LoVo (cell line): ENCODE data around the gene GRIP1.

Source experiments
- DNase-seq: peaks from one replicate; pipeline ENCODE4 v3.0.0-alpha.2; 2016; ENCODE audit warnings: low spot score

GRIP1 gene

GRCh38 chr12:66600903-66601302 is 78.0 kb downstream of the GRIP1 start:
- no peak for DNase-seq

- no peak for DNase-seq
Observed at GRCh38 chr12:66599816-66600215, 79.1 kb downstream of the GRIP1 start.

DNA sequence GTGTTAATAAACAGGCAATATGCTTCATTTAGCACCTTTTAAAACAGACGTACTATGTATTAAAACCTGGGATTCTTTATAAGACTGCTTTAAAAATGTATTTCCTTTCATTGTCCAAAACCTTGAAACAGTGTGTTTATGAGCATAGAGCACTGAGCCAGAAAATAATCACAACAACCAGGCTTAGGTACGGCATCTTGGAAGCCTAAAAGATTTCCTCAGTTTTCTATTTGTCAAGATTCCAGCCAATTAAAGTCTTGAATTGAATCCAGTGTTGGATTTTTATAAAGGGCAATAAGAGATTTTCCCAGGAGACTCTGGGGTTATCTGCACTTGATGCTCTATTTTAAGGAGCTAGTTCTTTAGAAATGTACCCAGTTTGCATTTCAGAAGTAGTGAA is 80.3 kb downstream of the GRIP1 start:
- DNase-seq, result no peak

- DNase-seq, result no peak
Observed at GRCh38 chr12:66598079-66598478, 80.8 kb downstream of the GRIP1 start.

DNA sequence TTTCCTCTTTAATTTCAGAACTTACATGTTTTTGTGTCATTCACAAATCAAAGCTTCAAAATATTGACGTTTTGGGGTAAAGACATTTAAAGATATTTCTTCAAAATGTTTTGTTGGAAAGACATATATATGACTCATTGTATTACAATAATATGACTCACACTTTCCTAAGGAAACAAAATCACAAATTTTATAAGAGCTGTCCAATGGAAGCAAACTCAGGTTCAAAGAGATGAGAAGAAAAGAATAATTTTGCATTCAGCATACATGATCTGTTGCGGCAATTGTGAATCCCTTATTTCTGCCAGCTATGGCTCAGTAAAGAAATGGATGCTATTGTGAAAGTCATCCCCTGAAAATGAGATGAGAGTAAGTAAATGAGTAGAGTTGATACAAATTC is 82.7 kb downstream of the GRIP1 start:
- DNase-seq, result no peak

DNA sequence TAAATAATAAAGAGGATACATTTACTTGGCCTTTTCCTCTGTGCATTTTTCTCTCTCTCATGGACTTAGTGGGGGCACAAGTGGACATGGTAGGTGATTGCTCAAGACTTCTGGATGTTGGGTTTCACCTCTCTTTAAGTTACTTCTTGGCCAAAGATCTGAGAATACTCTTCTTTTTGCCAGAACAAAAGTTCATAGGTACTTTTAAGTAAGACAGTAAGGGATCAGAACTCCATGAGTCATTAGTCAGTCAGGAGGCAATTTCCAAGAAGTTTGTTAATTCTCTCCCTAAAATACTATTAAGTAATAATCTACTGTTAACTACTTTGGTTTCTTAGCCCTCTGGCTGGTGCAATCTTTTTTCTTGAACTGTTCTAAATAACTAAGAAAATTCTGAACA is 84.2 kb downstream of the GRIP1 start:
- no peak for DNase-seq

- DNase-seq, result no peak
Observed at GRCh38 chr12:66590275-66590985, 88.4 kb downstream of the GRIP1 start.

DNA sequence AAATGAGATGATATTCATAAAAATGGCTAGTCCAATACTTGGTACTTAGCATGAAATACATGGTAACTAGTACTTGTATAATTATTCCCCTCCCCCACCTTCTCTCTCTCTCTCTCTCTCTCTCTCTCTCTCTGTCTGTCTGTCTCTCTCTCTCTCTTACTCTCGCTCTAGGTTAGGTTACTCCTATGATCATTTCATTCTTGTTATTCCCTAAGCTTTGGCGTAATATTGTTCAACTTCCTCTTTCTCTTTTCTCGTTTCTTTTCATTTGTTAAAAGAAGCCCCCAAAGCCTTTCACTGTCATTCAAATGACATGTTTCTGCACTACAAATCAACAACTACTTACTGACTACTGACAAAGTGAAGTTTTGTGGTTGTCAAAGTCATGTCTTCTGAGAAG is 89.8 kb downstream of the GRIP1 start:
- DNase-seq, result no peak

DNA sequence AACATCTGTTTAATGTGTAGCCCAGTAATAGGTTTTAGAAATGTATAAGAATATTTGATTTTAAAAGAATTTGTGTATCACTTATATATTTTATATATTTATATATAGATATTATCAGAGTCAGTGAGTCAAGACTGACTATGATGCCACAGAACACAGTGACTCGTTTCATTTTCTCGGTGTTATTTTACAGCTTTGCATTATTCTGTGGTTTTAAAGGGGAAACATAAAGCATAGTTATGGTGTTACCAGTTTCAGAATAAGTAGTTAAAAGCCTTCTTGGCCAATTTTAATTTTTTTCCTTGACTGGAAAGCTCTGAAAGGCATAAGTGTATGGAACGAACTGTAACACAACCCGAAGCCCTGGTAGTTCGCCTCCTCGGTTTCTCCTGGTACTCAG is 91.0 kb downstream of the GRIP1 start:
- DNase-seq, result no peak

- no peak for DNase-seq
Observed at GRCh38 chr12:66584673-66585072, 94.2 kb downstream of the GRIP1 start.

DNA sequence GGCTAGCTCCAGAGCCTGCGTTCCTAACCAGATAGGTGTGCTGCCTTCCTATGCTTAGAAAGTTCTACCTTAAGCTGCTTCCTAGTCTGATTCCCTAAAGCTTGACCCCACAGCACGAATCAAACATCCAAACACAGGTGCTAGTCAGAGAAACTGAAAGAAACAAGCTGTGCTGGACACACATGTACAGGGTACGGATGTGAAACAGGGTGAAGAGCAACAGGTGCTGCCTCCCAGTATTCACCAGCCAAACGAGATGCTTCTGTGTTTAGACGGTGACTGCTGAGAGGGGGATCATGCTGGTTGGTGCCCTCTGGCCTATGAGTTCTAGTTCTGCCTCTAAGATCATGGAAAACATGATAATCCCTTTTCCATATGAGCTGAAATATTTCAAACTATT is 105.3 kb downstream of the GRIP1 start:
- DNase-seq, result no peak

DNA sequence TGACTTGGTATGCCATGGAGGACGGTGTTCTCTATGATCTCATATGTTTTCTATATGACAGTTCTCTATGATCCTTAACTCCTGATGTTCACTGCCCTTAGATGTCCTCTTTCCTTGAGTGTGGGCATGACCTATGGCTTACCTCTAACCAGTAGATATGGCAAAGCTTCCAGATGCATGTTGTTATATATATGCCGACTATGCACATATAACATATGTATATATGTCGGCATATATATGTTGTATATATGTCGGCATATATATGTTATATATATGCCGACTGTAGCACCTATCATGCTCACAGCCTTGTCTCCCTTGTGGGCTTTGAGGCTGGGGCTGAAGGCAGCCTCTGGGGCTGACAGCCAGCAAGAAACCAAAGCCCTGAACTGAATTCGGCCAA is 106.0 kb downstream of the GRIP1 start:
- no peak for DNase-seq

- DNase-seq, result no peak
Observed at GRCh38 chr12:66571361-66571915, 107.4 kb downstream of the GRIP1 start.

- DNase-seq, result no peak
Observed at GRCh38 chr12:66563220-66563619, 115.7 kb downstream of the GRIP1 start.

DNA sequence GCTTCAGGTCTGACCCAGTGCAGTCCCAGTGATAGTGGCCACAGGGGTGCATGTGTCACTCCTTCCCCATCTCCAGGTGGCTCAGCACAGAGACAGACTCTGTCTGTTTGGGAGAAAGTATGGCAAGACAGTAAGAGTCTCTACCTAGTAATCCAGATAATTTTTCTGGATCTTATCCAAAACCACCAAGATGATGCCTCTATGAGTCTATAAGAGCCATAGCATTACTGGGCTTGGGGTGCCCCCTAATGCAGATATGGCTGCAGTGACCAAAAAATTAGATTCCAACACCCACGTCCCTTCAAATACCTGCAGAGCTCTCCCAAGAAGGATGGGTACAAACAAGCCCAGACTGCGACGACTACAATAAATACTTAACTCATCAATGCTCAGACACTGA is 123.8 kb downstream of the GRIP1 start:
- no peak for DNase-seq

DNA sequence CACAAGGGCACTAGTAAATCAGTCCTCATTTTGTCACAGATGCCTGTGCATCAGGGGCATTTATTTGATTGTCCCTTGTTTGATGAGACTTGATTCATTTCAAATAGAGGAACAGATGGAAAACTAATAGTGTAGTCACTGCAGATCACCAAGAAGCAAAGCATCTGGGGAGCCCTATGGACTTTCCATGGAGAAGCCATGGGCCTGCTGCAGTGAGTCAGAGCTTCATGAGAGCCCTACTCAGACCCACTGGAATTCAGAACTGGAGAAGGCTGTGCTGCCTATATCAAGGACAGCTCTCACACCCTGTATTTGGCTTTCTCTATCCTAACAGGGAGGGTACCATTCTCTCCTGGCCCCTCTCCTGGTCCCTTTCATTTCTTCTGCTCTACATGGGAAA is 126.2 kb downstream of the GRIP1 start:
- no peak for DNase-seq

GRCh38 chr12:66550626-66551025 is 128.2 kb downstream of the GRIP1 start:
- DNase-seq, result no peak

GRCh38 chr12:66549050-66549389 is 129.9 kb downstream of the GRIP1 start:
- DNase-seq, result no peak

DNA sequence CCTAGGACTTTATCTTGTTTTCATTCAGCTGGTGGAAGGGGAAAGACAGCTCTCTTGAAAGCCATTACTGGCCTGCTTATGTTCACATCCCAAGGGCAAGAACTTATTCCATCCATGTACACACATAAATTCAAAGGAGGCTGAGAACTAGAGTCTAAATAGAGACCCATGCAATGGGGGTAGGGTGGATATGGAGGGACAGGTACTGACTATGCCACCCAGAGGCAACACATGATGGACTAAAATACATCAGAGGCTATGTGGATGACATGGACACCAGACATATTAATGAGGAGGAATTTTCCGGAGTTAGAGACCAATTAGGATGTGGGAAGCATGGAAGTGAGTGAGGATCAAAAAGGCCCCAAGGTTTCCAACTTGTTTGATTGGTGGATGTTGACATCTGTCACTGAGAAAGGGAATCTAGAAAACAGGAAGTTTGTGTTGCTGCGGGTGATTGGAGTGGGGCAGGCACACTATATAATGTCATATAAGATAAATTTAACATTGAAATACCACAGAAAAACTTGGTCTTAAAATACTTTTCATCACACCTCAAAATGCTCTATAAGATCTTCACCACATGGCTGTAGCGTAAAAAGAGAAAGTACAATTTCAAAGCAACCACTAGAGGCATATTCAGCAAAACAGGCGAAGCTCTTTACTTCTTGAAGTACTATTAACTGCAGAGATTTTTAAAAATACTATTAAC is 130.4 kb downstream of the GRIP1 start:
- no peak for DNase-seq

DNA sequence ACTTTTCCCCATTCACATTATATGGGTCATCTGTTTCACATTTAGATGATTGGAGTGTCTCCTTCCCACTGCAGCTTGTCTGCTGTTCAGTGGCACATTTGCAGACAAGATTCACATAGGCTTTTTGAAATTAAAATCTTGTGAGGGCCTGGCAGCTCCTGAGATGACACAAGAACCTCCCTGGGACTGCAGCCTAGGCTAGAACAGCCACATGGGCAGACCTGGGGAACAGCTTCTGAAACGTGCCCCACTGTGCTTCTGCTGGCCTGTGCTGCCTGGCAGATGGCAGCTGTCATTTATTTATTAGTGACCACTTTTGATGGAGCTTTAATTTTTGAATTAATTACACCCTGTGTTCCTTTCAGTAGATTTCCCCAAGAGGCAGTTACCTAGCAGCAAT is 137.4 kb downstream of the GRIP1 start:
- DNase-seq, result no peak

- DNase-seq, result no peak
Observed at GRCh38 chr12:66539431-66539830, 139.4 kb downstream of the GRIP1 start.

DNA sequence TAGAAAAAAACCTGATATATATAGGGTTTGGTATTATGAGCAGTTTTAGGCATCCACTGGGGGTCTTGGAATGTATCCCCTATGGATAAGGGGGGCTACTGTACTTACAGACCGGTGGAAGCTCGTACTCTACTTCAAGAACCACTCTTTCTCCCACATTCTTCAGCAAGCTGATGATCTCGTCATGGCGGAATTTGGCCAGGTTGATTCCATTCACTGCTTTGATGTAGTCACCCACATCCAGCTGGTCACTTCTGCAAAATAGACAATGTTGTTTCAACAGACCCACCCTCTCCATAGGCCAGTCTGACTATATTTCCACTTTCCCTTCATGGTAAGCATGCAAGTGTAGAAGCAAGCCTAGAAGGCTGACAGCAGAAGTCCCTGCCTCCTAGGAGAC is 139.9 kb downstream of the GRIP1 start:
- DNase-seq, result no peak

- no peak for DNase-seq
Observed at GRCh38 chr12:66537876-66538275, 141.0 kb downstream of the GRIP1 start.

DNA sequence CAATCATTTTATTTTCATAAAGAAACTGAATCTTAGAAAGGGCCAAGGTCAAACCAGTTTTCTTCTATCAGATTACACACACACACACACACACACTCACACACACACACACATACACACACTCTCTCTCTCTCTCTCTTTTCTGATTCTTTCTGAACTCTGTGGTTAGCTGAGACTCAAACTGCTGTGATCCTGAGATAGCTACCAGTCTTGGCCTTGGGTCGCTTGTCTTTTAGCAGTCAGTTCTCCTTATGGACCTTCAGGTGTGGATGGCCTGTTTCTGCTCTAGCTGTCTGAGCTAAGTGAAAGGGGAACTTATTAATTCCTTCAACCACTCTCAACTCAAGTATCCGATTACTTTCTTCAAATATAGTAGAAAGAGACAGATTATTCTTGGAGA is 145.1 kb downstream of the GRIP1 start:
- no peak for DNase-seq
